HUDEP-2 (cell line): Measurements from ENCODE around the gene CCNK.

Source experiments
- DNase-seq, 76 experiments: peaks; one replicate each; lab custom pipeline; 2025; ENCODE audit not compliant: unreplicated experiment in 76 of 76; lab: John Stamatoyannopoulos, UW

Gene CCNK

DNA sequence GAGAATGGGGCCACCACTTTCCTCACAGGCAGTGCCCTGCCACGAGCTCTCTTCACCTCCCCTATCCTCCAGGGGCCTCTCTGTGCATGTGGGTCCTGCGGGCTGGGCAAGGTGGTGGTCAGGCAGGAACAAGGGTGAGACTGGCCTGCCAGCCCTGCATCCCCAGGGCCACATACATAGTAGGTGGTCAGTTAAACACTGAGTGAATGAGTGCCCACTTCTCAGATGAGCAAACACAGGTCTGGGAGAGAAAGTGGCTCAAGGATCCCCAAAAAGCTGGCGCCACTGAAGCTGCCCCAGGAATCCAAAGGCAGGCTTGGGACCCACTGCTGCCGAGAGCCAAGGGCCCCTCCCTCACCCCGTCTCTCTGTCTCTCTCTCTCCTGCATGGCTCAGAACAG is 51.1 kb downstream of the CCNK start:
- no peak for DNase-seq

DNA sequence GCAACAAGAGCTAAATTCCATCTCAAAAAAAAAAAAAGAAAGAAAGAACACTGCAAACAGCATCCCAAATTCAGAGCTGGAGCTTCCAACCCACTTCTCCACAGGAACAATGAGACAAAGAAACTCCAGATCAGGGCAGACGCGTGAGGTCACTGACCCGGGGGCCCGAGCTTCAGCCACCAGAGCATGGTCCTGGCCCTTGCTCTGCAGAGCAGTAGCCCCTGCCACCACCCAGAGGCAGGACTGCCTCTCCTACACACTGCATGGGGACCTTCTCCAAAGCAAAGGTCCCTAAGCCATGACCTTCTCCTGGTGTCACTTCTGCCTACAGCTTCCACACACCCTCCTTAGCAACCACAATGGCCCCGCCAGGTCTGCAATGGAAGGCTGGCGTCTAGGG is 53.1 kb downstream of the CCNK start:
- no peak for DNase-seq

- DNase-seq = no peak
Observed at GRCh38 chr14:99534863-99535262, 53.7 kb downstream of the CCNK start.

- no peak for DNase-seq
Observed at GRCh38 chr14:99535448-99535847, 54.2 kb downstream of the CCNK start.

GRCh38 chr14:99535908-99536778 is 54.9 kb downstream of the CCNK start:
- no peak for DNase-seq

- DNase-seq = no peak
Observed at GRCh38 chr14:99537399-99537798, 56.2 kb downstream of the CCNK start.

- no peak for DNase-seq
Observed at GRCh38 chr14:99538275-99538674, 57.1 kb downstream of the CCNK start.

- no peak for DNase-seq
Observed at GRCh38 chr14:99538733-99539132, 57.5 kb downstream of the CCNK start.

- DNase-seq = no peak
Observed at GRCh38 chr14:99539491-99539890, 58.3 kb downstream of the CCNK start.

DNA sequence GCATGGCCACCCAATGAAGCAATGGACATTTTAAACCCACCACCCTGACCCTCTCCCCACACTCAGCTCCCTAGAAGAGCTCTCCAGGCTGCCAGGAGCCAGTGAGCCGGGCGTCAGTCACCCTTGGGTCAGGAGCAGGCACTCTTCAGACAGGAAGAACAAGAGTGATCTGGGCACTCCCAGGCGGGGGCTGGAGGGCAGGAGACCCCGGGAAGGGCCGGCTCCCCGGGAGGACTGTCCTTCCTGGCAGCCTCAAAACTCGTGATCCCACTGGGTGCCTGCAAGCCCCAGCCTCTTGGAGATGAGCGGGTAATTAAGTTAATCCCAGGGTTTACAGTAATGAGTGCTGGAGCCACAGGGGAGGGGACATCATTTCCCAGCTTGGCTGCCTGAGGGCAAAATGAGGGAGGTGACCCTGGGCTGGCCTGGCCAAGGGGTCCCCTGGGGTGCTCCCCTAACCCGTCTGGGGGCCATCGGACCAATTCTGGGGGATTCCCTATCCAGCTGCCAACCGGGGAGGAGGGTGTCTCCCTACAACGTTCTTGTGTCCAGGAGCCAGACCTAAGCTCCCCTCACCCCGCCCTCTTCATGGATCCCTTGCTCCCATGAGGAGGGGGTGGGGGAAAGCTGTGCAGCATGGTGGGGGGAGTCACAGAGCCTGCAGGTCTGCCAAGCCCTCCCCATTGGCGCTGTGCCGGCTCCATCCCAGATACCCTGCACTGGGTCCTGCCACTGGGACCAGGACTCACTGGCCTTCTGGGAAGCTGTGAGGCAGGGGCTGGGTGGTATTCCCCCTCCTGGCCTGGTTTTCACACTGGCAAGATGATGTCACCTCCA is 59.2 kb downstream of the CCNK start:
- DNase-seq = no peak

GRCh38 chr14:99541211-99541610 is 60.0 kb downstream of the CCNK start:
- no peak for DNase-seq

DNA sequence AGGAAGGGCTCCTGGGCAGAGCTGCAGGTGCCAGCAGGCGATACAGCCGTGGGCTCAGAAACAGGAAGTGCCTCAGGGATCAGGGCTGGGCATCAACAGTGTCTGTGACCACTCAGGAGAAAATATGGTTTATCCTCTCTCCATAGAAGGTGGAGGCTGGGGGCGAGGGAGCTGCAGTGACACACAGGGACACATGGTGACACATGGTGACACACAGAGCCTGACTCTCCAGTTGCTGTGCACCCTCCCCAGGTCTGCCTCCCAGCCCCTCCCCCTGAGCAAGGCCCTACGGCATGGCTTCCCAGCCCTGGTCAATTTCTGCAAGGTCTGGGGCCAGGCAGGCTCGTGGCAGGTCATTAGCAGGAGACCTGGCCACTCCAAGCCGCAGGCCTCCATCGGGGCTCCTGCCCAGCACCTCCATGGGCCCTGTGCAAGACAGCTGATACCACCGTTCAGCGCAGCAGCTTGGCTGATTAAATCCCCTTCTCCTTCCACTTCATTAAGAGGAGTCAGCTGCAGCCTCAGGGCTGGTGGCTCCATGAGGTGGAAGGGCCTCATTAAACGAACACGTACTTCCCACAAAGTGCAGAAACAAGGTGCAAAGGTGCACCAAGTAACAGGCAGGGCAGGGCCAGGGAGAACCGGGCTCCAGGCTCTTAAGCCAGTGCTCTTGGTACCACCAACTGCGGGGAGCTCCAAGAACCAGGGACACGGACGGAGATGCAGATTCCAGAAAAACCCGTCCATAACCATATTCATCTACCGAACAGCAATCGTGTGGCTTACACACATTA is 60.7 kb downstream of the CCNK start:
- no peak for DNase-seq

DNA sequence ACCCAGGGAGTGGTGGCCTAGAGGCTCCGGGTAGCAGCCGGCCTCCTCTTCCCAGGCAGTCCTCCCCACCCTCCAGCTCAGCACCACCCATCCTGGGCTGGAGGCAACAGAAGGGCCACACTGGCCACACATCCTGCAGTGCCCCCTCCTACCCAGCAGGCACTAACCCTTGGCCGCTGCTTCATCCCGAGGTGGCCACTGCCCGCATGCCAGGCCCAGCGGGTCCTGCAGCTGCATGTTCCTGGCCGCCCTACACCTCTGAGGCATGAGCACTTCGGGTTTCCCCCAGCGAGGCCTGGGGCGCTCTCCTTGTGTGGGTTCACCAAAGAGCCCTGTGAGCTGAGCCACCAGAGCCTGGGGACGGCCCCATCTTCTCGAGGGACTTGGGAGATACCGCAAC is 61.4 kb downstream of the CCNK start:
- no peak for DNase-seq

DNA sequence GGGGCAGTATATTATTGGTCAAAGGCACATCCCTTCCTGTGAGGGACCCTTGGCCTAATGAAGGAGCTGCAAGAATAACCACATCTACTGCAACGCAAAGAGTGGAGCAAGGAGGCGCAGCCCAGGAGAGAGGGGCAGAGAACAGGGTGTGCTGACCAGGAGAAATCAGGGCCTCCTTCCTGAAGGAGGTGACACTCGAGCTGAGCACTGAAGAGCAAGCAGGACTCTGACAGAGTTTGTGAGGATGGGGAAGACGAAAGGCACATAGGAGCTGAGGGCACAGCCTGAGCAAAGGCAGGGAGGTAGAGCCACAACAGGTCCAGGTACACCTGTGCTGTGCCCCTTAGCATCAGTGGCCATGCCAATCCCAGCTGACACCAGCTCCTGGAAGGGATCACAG is 62.2 kb downstream of the CCNK start:
- no peak for DNase-seq

GRCh38 chr14:99543985-99544384 is 62.8 kb downstream of the CCNK start:
- no peak for DNase-seq

DNA sequence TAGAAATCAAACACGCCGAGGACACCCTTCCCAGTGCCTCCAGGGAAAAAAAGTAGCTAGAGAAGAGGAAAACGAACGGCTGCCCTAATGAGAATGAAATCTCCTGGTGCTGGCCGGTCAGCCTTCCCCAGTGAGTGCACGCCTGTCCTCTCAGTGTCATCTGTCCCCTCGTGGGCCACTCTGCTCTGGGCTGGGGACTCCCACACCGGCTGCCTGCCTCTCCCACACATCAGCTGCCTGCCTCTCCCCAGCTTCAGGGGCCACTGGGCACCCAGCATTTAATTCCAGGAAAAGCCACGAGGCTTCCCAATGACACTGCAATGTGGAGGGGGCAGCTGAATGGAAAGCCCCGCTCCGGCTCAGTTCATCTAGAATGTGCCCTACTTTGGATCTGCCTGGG is 63.8 kb downstream of the CCNK start:
- no peak for DNase-seq

DNA sequence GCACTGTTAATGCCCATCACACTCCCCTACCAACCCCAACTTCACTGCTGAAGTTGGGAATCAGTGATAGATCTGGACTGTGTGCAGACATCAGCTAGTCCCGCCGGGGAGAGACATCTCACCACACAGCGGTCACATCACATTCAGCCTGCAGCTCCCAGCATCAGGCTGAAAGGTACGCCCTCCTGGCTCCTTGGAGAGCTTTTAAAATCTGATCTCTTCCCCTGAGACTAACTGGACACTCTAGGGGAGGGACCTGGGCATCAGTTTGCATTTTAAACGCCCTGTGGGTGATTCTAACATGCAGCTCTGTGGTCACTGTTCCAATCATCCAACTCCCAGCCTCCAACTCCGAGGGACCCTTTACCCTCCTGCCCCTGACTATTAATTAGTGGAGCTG is 64.4 kb downstream of the CCNK start:
- DNase-seq = no peak

- no peak for DNase-seq
Observed at GRCh38 chr14:99546234-99546879, 65.1 kb downstream of the CCNK start.

DNA sequence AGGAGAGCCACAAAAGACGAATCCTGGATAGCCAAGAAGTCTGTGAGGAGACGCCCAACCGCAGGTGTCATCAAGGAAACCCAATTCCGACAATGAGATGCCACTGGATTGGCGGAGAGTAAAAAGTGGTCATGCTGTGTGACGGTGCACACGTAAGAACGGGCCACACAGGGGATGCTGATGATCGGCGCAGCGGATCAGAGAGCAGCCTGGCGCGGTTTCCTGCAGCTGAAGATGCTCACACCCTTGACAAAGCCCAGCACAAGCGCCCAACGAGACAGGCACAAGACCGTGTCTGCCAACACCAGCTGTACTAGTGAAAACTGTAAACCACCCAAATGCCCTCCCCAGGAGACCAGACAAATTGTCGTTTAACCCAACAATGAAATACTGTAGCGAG is 67.0 kb downstream of the CCNK start:
- no peak for DNase-seq

- no peak for DNase-seq
Observed at GRCh38 chr14:99548871-99549515, 67.8 kb downstream of the CCNK start.
